HG02623 (cell line): ENCODE data around the gene TTI1.
A peak's percentile ranks its signal among the peaks of the same experiment; 100 is the strongest.
"Not testable (repeated sequence)": the region's sequence is repeated elsewhere in the genome, so short reads cannot be mapped to it uniquely, and the experiment has no call there.

ENCODE experiments used
- ATAC-seq: cut with Tn5 transposase; IDR thresholded peaks from one replicate; pipeline ENCODE4 v1.9.1; 2021; ENCODE audit warnings: moderate library complexity; ENCODE audit not compliant: unreplicated experiment

The TTI1 gene

DNA sequence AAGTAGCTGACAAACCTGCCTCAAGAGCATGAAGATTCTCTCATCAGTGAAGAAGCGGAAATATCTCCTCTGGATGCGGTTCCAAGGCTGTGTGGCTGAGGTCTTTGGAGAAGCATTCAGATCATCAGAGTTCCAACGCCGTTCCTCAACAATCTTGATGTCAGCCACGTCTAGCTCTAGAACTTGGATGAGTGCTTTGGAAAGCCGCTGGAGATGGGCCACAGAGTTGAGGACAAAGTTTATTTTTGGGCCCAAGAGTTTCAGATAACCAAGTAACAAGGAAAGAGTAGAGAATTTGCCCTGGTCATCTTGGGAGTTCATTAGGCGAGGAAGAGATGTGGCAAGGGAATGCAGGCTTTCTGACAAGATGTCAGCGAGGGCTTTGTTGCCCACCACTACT, 20.9 kb downstream of the TTI1 start:
- ATAC-seq = no peak

DNA sequence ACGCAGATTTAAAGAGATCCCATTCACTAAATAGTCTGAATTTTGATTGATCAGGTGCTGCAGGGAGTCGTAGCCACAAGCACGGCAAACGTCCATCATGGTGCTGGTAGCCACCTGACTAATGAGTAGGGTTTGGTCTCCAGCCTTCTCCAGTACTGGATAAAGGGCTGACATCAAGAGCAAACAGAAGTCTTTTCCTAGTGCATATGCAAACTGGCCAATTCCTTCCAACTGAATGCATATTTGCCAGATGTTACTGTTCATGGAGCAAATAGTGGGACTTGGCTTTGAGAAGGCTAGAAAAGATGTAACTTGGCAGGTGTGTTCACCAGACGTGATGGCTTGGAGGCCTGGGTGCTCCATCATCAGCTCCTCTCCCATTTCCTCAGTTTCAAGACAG, 21.6 kb downstream of the TTI1 start:
- ATAC-seq = no peak

DNA sequence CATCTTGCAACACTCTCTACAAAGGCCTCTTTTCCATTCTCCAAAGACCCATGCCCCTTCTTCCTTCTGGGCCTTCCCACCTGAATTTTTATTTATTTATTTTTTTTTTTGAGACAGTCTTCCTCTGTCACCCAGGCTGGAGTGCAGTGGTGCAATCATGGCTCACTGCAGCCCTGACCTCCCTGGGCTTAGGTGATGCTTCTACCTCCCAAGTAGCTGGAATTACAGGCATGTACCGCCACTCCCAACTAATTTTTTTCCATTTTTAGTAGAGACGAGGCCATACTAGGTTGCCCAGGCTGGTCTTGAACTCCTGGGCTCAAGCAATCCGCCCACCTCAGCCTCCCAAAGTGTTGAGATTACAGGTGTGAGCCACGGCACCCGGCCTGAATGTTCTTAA, 23.8 kb downstream of the TTI1 start:
- not testable (repeated sequence) for ATAC-seq

DNA sequence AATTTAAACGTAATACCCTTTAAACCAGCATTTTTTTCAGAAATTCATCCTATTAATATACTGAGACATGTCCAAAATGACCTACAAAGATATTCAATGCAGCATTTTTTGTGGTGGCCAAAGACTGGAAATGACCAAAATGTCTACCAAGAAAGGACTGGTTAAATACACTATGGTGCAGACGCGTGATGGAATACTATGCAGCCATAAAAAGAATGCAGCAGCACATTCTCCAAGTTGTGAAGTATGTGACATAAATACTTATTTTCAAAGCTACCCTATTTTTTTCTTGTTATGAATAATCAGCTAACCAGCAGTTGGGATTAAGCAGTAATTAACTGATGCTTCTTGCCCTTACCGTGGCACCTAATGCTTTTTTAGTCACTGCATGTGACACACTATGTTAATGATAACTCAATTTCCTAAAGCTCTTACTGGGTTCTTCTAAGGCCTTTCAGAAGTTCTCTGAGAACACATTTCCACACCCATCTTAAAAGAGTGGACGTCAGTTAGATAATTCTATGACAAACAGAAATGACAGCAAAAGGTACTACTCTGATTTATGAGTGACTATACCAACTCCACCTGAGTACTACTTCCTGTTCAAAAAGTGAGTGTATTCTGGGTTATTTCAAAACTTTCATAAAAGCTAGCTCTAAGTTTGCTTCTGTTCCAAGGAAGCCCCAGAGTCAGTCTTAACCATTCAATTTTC, 24.9 kb downstream of the TTI1 start:
- no peak for ATAC-seq

DNA sequence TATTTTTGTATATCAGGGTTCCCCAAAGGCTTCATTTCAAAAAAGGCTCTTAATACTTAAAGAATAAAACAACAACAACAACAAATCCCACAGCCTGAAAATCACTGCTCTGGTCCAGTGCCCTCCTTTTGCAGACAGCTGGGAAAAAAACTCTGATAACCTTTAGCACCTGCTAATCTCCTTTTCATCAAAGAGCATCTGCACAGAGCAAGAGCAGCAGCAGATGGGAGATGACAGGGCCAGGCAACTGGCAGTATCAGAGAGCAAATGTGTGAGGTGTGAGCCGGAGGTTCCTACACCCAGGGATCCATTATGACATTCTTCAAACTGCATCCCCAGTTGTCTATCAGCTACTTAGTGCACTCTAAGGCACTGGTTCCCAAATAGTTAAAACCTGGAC, 25.7 kb downstream of the TTI1 start:
- no peak for ATAC-seq

DNA sequence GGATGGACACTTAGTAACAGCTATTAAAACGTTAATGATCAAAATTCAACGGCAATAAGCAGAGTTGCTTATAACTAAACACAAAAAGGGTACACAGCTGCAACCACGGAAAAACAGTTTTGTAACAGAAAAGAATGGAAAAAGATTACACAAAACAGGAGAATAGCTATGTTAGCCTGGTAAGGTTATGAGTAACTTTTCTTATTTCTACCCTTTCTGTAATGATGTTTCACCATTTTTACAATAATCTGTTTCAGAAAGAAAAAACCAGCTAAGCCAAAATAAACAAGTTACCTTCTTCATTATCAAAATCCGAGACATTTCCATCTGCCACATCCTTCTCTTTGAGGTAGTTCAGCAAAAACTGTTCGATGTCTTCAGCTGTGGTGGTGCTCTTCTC, 27.4 kb downstream of the TTI1 start:
- no peak for ATAC-seq

DNA sequence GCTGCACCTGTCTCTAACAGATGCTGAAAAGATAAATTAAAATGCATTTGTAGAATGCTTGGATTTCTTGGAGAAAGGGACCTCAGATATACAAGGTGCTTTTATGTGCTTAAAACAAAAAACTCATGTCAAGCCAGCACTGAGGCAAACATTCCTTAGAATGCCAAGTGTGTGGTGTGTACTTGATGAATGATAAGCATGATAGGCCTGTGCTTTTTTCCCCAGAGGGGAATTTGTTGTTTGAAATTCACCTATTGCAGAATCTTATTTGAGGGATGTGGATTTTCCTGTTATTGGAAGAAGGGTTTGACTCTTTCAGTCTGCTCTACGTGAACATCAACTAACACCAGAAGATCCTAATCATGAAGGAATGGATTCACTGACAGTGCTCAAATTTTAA, 28.8 kb downstream of the TTI1 start:
- ATAC-seq = no peak

DNA sequence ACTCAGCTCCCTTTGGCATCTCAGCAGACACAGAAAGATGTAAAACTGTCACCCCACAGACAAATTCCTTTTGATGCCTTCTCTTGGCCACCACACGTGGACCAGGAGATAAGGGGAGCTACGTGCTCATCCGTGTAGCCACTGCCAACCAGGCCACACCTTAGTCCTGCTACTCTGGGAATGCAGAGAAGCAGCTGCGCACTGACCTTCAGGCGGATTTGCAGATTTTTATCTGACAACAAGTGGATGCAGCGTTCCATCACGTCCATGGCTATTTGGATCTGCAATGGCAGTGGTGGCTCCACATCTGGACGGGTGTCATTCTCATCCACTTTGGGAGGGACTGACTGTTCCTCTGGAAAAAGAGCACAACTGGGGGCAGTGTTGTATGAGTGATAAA, 30.8 kb downstream of the TTI1 start:
- ATAC-seq = no peak

DNA sequence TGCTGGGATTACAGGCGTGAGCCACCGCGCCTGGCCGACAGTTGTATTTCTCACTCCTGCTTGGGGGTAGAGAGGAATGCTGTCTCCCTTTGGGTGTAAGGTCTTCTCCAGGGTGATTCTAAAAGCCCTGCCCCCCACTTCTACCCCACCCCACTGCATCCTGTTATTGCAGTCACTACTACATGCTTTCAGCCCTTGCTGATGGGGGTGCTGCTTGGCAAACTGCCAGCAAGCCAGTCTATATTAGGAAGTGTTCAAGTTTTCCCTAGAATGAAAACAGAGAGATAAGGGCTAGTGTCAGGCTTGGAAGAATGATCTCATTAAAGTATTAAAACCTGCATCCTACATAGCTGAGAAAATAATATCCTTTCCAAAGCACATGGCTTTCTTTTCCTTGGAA, 31.3 kb downstream of the TTI1 start:
- no peak for ATAC-seq

DNA sequence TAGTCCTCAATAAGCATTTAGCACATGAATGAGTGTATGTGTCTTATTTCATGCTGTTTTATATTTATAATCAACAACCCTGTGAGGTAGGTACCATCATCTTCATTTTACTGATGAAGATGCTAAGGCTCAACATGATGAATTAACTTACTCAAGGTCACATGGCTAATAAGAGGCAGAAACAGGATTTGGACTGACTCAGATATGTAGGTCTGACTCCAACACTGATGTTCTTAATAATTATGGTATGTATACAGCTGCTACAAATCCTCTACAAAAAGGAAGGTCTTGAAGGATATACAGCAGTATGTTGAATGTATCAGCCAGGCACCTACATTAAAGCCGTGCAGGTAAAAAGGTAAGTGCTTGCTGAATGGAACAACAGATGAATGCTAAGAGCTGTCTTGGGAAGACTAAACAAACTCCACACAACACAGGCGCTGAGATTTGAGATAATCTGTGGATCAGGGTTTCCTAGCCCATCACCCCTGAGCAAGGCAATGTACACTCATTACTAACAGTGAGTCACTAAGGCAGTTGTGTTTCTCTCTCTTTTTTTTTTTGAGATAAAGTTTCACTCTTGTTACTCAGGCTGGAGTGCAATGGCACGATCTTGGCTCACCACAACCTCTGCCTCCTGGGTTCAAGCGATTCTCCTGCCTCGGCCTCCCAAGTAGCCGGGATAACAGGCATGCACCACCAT, 31.9 kb downstream of the TTI1 start:
- no peak for ATAC-seq

DNA sequence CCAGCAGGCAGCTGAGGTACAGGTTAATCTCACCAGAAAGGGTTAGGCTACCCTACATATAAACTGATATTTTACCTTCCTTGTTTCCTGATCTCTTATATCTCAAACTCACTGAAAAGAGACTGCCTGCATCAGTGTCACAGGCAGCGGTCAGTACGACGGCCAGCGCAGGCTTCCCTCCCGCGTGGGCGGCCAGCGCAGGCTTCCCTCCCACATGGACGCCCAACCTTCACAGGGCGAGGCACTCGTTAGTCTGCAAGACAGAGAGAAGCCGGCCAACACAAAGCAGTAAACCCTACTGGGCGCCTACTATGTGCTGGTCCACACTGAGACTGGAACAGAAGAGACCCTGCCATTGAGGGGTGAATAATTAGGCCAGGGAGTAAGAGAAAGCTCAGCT, 33.0 kb downstream of the TTI1 start:
- ATAC-seq = no peak

DNA sequence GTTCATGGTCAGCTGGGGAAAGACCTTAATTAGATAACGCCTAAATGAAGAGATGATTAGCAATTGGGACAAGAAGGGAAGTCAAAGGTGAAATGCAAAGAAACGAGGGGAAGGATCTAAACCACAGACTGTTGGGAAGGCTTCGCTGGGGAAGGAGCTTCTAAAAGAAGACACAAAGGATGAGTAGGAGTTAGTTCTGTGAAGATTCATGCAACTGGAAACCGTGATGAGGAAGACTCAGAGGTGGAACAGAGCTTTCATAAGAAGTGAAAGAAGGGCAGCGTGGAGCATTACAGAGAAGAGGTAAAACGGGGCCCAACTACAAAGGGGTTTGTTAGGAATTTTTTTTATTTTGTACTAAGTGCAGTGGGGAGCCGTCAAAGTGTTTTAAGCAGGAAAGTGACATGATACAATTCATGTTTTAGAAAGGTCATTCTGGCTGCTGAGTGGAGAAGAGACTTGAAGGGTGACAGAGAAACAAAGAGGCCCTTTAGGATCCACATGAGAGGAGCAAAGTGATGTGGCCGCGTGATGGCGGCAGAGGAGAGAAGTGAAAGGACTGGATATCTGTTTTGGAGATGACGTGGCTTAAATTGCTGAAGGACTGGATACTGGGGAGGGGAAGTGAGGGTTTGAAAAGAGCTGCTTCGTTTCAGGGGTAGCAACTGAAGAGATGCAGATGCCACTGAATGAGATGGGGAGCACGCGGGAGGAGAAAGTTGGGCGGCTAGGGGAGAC, 33.6 kb downstream of the TTI1 start:
- ATAC-seq = no peak

DNA sequence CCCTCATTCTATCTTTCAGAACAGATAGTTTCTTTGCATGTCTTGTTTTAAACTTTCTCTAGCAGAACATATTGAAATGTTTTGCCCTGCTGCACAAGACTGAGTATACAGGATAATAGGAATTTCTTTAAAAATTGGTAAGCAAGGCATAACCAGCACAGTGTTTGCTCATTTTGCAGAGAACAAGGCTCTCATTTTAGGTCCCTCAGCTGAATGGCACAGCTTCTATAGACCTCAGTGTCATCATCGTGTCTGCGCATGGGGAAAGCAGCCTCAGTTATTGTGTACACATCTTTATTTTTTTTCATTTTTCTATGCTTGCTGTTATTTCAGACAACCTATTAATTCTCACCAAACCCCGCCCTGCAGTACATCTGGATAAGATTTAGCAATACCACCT, 35.7 kb downstream of the TTI1 start:
- ATAC-seq = no peak

DNA sequence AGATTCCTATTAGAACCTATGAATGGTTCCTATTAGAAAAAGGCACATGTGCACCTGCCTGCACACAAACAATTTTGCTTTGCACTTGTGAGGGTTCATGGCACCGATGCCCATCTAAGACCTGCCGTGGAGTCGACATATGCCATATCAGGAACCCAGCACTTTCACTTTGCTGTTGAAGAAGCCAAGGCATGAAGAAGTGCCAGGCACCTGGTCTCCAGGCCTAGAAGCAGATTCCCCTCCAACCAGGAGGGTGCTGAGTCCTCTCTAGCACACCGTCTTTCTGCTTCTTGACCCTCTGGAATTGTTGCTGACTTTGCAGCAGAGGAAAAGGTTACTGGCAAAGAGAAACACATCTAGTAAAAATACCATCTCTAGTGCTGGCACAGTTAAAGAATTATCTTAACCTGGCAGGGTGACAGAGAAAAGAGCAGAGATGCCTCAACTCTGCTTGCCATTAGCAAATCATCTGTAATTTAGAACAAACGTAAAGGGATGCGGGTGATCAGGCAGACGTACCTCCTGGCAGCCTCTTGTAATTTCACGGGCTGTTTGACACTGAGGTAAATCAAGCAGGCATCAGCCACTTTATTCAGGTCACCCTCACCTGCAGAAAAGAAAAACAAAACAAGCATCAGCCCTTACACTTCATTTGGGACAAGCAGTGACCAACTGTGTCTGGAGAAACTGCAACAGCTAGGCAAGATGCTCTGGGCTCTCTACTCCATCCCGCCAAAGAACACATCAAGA, 37.2 kb downstream of the TTI1 start:
- no peak for ATAC-seq

DNA sequence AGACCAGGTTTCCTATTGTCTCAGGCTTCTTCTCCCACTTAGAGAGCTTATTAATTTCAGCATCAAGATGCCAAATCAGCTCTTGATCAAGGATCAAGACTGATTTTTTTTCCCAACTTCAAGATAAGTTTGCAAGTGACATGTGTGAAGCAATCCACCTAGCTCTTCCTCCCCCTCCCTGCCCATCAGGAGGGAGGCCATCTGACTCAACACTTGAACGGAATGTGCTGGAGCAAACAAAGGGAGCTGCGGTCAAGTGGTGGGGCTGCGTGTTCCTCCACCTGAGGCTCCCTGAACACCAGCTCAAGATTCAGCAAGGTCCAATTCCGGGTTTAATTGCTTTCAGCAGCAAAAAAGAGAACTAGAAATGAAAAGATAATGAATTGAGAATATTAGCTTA, 38.7 kb downstream of the TTI1 start:
- no peak for ATAC-seq

DNA sequence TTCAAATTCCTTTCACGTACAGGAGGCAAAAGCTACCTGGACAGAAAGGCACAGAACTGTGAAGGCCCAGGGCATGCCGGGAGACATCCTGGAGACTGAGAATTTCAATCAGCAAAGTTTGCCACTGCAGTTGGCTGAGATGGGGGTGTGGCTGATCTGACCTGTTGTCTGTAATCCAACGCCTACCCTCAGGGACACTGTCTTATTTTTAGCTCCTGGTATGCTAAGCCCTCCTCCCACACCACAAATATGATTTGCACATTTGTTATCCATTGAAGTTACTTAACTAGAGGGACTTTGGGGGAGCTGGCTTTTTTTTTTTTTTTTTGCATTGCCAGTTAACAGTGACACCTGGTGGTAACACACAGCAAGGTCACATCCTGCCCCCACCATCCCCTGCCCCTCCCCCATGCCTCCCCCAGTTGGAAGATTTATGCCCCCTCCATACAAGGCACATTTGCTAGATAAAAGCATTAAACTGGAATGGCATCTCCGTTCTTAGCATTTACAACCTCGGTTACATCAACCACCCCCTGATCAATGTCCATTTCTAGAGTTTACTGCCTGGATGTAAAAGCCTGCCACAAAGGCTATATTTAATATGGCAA, 40.4 kb downstream of the TTI1 start:
- ATAC-seq = no peak

DNA sequence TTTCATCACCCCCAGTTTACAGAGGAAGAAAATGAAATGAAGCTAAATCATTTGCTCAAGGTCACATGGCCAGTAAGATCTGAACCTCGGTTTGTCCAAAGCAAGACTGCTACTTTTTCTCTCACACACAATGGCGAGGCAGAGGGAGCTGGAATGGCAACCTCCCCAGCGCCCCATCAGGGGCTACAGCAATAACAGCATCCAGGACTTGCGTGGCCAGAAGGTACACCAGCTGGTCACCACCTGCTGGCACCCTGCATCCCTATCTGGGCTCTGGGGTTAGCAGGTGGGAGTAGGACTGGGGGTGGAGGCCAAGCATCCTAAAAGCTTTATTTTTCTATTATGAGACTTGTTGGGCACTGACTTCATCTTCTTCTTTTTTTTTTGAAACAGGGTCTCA, 41.3 kb downstream of the TTI1 start:
- ATAC-seq = no peak

DNA sequence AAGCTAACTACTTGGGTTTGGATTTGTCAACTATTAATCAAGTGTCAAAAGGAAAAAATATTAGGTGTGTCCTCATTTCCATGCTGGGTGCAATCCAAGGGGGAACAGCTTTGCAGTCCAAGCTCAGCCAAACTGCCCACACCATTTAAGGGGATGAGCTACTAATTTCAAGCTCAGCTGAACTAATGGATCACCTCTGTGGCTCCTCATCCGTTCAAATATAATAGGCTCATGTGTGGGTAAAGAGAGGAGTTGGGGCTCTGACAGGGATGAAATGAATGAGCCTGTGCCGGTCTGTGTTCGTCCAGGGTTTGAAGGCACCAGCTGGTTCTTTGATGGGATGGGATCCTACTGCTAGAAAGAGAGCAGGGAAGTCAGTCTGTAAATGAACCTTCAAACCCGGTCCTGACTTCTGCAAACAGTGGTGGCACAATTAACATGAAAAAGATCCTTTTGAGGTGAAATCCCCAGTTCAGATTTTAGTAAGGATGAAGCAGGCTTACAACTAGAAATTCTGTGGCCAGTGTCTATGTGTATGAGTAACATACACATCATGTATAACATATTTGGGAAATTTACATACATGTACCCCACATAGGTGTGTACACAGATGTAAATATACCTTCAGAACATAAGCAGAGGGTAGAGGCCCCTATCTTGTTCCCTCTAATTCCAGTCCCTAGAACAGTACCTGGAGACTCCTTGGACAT, 41.9 kb downstream of the TTI1 start:
- ATAC-seq = no peak

DNA sequence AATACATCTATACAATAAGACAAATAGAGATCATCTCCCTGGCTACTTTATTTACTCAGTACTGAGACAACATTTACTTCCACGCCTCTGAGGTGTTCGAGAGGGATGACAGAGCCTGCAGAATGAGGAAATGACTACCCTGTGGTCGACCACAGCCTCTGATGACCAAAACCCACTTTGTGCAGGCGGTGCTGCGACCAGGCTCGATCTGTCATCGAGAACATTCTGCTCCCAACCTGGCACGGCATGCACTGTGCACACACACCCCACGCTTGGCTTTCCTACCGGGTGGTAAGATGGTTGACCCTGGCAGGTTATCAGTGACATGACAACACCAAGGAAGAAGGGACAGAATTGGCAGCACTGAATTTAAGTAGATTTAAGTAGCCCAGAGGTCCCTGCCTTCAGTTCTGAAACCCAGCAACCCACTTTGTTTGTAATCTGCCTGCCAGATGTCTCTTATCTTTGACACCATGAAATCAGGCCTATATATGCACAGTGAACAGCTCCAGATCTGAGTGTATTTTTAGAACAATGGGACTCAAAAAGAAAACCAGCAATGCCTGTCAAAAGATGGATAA, 42.6 kb downstream of the TTI1 start:
- peak; percentile 88 for ATAC-seq
